H1 (cell line): ENCODE measurements around the gene TAF15.

Experiments
- CREB1 ChIP-seq: IDR thresholded peaks from 2 replicates; pipeline ENCODE4 v1.6.1; 2012; ENCODE audit warnings: inconsistent platforms
- CTCF ChIP-seq, 3 experiments: IDR thresholded peaks; 1 replicate in 2 of 3; 2 replicates in 1 of 3; pipeline versions ENCODE4 v1.5.1 to v1.6.1; 2011; ENCODE audit warnings: low read length in 3 of 3, mild to moderate bottlenecking in 3 of 3, inconsistent platforms in 2 of 3, low read depth in 1 of 3, moderate library complexity in 1 of 3; ENCODE audit not compliant: insufficient read depth in 1 of 3; ENCODE audit errors: control extremely low read depth in 1 of 3
- EZH2 ChIP-seq: fragments of 200-600 bp; sonication (generic); IDR thresholded peaks from 2 replicates; pipeline ENCODE4 v1.7.1; 2012; ENCODE audit warnings: low read depth, mild to moderate bottlenecking, moderate library complexity, low read length, inconsistent platforms; ENCODE audit not compliant: severe bottlenecking
- POLR2AphosphoS5 ChIP-seq: IDR thresholded peaks from 2 replicates; pipeline ENCODE4 v1.6.1; 2011; ENCODE audit warnings: low read depth, low read length
- TAF1 ChIP-seq: IDR thresholded peaks from 2 replicates; pipeline ENCODE4 v1.6.1; 2011; ENCODE audit warnings: mild to moderate bottlenecking, low read depth, low read length
- TF ChIP-seq, protein P1 (sequence below): IDR thresholded peaks from 2 replicates; pipeline ENCODE4 v1.6.1; 2012; ENCODE audit warnings: low read length, inconsistent platforms

GRCh38 chr17:35870906-35871819 lies 61.9 kb downstream of the TAF15 start:
- TF ChIP-seq POLR2AphosphoS5 = no peak
- no peak for TF ChIP-seq TAF1
- TF ChIP-seq, protein P1, sequence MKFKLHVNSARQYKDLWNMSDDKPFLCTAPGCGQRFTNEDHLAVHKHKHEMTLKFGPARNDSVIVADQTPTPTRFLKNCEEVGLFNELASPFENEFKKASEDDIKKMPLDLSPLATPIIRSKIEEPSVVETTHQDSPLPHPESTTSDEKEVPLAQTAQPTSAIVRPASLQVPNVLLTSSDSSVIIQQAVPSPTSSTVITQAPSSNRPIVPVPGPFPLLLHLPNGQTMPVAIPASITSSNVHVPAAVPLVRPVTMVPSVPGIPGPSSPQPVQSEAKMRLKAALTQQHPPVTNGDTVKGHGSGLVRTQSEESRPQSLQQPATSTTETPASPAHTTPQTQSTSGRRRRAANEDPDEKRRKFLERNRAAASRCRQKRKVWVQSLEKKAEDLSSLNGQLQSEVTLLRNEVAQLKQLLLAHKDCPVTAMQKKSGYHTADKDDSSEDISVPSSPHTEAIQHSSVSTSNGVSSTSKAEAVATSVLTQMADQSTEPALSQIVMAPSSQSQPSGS = no peak
- no peak for TF ChIP-seq CREB1
- peak; percentile 19 to 55 (median 33); a peak in 3 of 4 replicates for TF ChIP-seq CTCF (IDR thresholded peaks at IDR 0.05; ENCODE audit: control extremely low read depth in 1 of 3, insufficient read depth in 1 of 3, low read depth in 1 of 3, low read length in 3 of 3)
- TF ChIP-seq EZH2 = no peak
